K562 (cell line): ENCODE results near the gene NDRG3. TPM values are rescaled to one million over a fixed set of nuclear protein-coding genes. Genes with fewer than 3 reads are reported as not detected.

Source experiments
- ATAC-seq: fragments of 200-7000 bp; cut with Tn5 transposase; 3 replicates; pipeline ENCODE4 v1.9.1; 2020; ENCODE audit warnings: moderate library complexity
- BruUV-seq: library from RNA; stranded (reverse); fragments of 400-500 nt; replicated peaks from 2 replicates; lab custom pipeline; 2021; lab: Mats Ljungman, UMichigan
- CTCF ChIA-PET: fragments of 300-600 bp; formaldehyde crosslinking; extraction: SDS; loops from one replicate; lab custom pipeline; 2021; ENCODE audit warnings: low intra/inter-chr PET ratio; lab: Yijun Ruan, JAX
- POLR2A ChIA-PET: fragments of 300-600, 350-650 bp; sonication (Branson Sonifier 250); formaldehyde crosslinking; extraction: SDS; loops from one replicate; lab custom pipeline; 2021; ENCODE audit warnings: antibody characterized with exemption, inconsistent platforms; lab: Yijun Ruan, JAX
- DNase-seq, 4 experiments: peaks; one replicate each; pipeline versions ENCODE4 v3.0.0 to v3.0.0-alpha.2; 2011 to 2018; ENCODE audit warnings: low spot score in 3 of 4, mixed read lengths in 3 of 4; ENCODE audit errors: extremely low read depth in 1 of 4
- FAIRE-seq: peaks from 2 replicates; lab custom pipeline; 2011; peaks lifted over from hg19 to GRCh38; lab: Jason Lieb, UNC
- H2AFZ ChIP-seq: 2 replicates; pipeline ENCODE4 v1.6.0; 2011; ENCODE audit warnings: low read depth, low read length, control low read depth, inconsistent platforms
- H3K27ac ChIP-seq: fragments of 200-600 bp; 3 replicates; pipeline ENCODE4 v1.8.0; 2011; ENCODE audit warnings: low read depth, mild to moderate bottlenecking, control low read depth, inconsistent platforms, low read length, moderate library complexity, mixed read lengths; ENCODE audit errors: extremely low read depth
- H3K27me3 ChIP-seq, 2 experiments: fragments of 300-600 bp in 1 of 2; 2 replicates in 1 of 2; 3 replicates in 1 of 2; pipeline versions ENCODE4 v1.6.0 to v1.8.0; 2011; ENCODE audit warnings: inconsistent platforms in 2 of 2, low read length in 2 of 2, mild to moderate bottlenecking in 1 of 2, mixed read lengths in 1 of 2, moderate library complexity in 1 of 2; ENCODE audit not compliant: control insufficient read depth in 2 of 2, insufficient read depth in 2 of 2
- H3K36me3 ChIP-seq: fragments of 300-600 bp; 3 replicates; pipeline ENCODE4 v1.8.0; 2011; ENCODE audit warnings: mild to moderate bottlenecking, low read length, inconsistent platforms; ENCODE audit not compliant: control insufficient read depth, insufficient read depth
- H3K4me1 ChIP-seq, 2 experiments: fragments of 200-600 bp in 1 of 2; replicated peaks in 1 of 2; 2 replicates in 1 of 2; 3 replicates in 1 of 2; pipeline versions ENCODE4 v1.5.1 to v1.8.0; 2011; ENCODE audit warnings: inconsistent platforms in 2 of 2, low read length in 2 of 2, mild to moderate bottlenecking in 1 of 2, mixed read lengths in 1 of 2, moderate library complexity in 1 of 2; ENCODE audit not compliant: control insufficient read depth in 2 of 2, insufficient read depth in 2 of 2
- H3K4me2 ChIP-seq: 2 replicates; pipeline ENCODE4 v1.6.1; 2011; ENCODE audit warnings: low read length, control low read depth, inconsistent platforms, mixed read lengths; ENCODE audit not compliant: insufficient read depth
- H3K4me3 ChIP-seq: fragments of 200-600 bp; sonication (generic), shearing (Covaris generic); 2 replicates; pipeline ENCODE4 v1.5.1; 2016; ENCODE audit warnings: control low read depth, inconsistent platforms
- H3K79me2 ChIP-seq: fragments of 200-600 bp; 3 replicates; pipeline ENCODE4 v1.8.0; 2011; ENCODE audit warnings: low read length, inconsistent platforms; ENCODE audit not compliant: control insufficient read depth, insufficient read depth
- H3K9ac ChIP-seq, 2 experiments: 2 replicates each; pipeline versions ENCODE4 v1.6.0 to v1.6.1; 2011; ENCODE audit warnings: low read depth in 2 of 2, low read length in 2 of 2, control low read depth in 1 of 2, inconsistent platforms in 1 of 2, mild to moderate bottlenecking in 1 of 2, mixed read lengths in 1 of 2; ENCODE audit not compliant: insufficient read depth in 1 of 2
- H3K9me1 ChIP-seq: one replicate; pipeline ENCODE4 v1.6.0; 2011; ENCODE audit warnings: inconsistent platforms, mild to moderate bottlenecking, low read length, moderate library complexity; ENCODE audit not compliant: control insufficient read depth, insufficient read depth
- H3K9me3 ChIP-seq: replicated peaks from 2 replicates; pipeline ENCODE4 v1.5.1; 2011; ENCODE audit warnings: low read depth, low read length, inconsistent platforms; ENCODE audit not compliant: control insufficient read depth, insufficient read depth
- H4K20me1 ChIP-seq: replicated peaks from 2 replicates; pipeline ENCODE4 v1.6.1; 2011; ENCODE audit warnings: low read length, inconsistent platforms, mixed read lengths; ENCODE audit not compliant: control insufficient read depth, insufficient read depth
- BACH1 ChIP-seq: fragments of 200-800 bp; sonication (Bioruptor generic); IDR thresholded peaks from 2 replicates; pipeline ENCODE4 v1.6.1; 2016; ENCODE audit warnings: missing genetic modification characterization, missing compliant biosample characterization
- BRF2 ChIP-seq: IDR thresholded peaks from 3 replicates; pipeline ENCODE4 v1.6.1; 2011; ENCODE audit warnings: borderline replicate concordance, mild to moderate bottlenecking; ENCODE audit not compliant: insufficient read length, insufficient read depth
- CBX2 ChIP-seq: fragments of 200-600 bp; sonication (generic); IDR thresholded peaks from one replicate; pipeline ENCODE4 v1.6.1; 2012; ENCODE audit warnings: mild to moderate bottlenecking, low read length, inconsistent platforms; ENCODE audit not compliant: insufficient read depth, poor library complexity, severe bottlenecking
- HDAC6 ChIP-seq: IDR thresholded peaks from 2 replicates; pipeline ENCODE4 v1.6.1; 2012; ENCODE audit warnings: low read depth, mild to moderate bottlenecking, control low read depth, inconsistent platforms, low read length, moderate library complexity
- HES1 ChIP-seq: fragments of 450-650 bp; IDR thresholded peaks from 2 replicates; pipeline ENCODE4 v1.6.1; 2016; ENCODE audit warnings: low read depth, mild to moderate bottlenecking, moderate library complexity
- IRF9 ChIP-seq: fragments of 450-650 bp; IDR thresholded peaks from 2 replicates; pipeline ENCODE4 v1.6.1; 2016; ENCODE audit warnings: missing biosample characterization, missing genetic modification characterization
- RBFOX2 ChIP-seq: fragments of 200-400 bp; formaldehyde crosslinking; IDR thresholded peaks from 2 replicates; pipeline ENCODE4 v1.6.1; 2017; ENCODE audit warnings: low read depth, mild to moderate bottlenecking, low read length, moderate library complexity
- SIN3B ChIP-seq: fragments of 450-650 bp; IDR thresholded peaks from 2 replicates; pipeline ENCODE4 v1.6.1; 2017; ENCODE audit warnings: low read depth, mild to moderate bottlenecking, moderate library complexity
- TRIM28 ChIP-seq: fragments of 450-650 bp; IDR thresholded peaks from 2 replicates; pipeline ENCODE4 v1.6.1; 2017
- ZBTB8A ChIP-seq: fragments of 450-650 bp; IDR thresholded peaks from 2 replicates; pipeline ENCODE4 v1.6.1; 2018; ENCODE audit warnings: mild to moderate bottlenecking, moderate library complexity; ENCODE audit not compliant: partially characterized antibody
- ZKSCAN8 ChIP-seq: fragments of 200-800 bp; sonication (Bioruptor generic); IDR thresholded peaks from 2 replicates; pipeline ENCODE4 v1.6.1; 2016; ENCODE audit warnings: missing genetic modification characterization, missing compliant biosample characterization
- WGBS: fragments of 100-300 bp; shearing (Covaris generic); methylation state at CpG from one replicate; pipeline ENCODE4 v1.1.6; 2016; ENCODE audit warnings: low coverage, mixed read lengths; ENCODE audit not compliant: insufficient coverage; ENCODE audit errors: missing lambda C conversion rate; 5-methylcytosine and 5-hydroxymethylcytosine counted together
- in situ Hi-C: fragments of 300-500 bp; cut with MboI; formaldehyde crosslinking; loops from 4 replicates; pipeline ENCODE4 v1.15.0; 2018; ENCODE audit warnings: inconsistent platforms, mixed read lengths
- intact Hi-C: fragments of 100-400 bp; cut with micrococcal nuclease; formaldehyde crosslinking; loops from 2 replicates; pipeline ENCODE4 v1.14.2; 2022
- polyA plus RNA-seq, 8 experiments: library from polyadenylated mRNA; depleted of rRNA in 4 of 8; stranded (reverse) in 5 of 8; unstranded in 3 of 8; fragments of >200 nt; fragmentation: Nextera tagmentation in 2 of 8; fragmentation: Illumina TruSeq in 1 of 8; extraction: Ambion mirVana in 2 of 8; extraction: Trizol in 1 of 8; gene quantifications; 2 replicates each; pipeline versions ENCODE4 v1.2.1 to v1.2.3, GENCODE V29; 2011 to 2014; ENCODE audit warnings: inconsistent platforms in 1 of 8, missing spikeins in 1 of 8
- total RNA-seq, 7 experiments: library from RNA; depleted of rRNA in 6 of 7; stranded (reverse); fragments of >200 nt in 6 of 7; fragmentation: Illumina TruSeq in 2 of 7; extraction: Trizol in 2 of 7; gene quantifications; 2 replicates each; pipeline versions ENCODE4 v1.2.1 to v1.2.3, GENCODE V29; 2011 to 2021; ENCODE audit warnings: low replicate concordance in 1 of 7

Gene NDRG3
- total and polyA plus RNA-seq, 9 of the 15 experiments (the other 6 are each of a cell fraction or from before 2014, with no cell fraction given) = 14.6 to 39.4 (median 24.4) TPM

DNA sequence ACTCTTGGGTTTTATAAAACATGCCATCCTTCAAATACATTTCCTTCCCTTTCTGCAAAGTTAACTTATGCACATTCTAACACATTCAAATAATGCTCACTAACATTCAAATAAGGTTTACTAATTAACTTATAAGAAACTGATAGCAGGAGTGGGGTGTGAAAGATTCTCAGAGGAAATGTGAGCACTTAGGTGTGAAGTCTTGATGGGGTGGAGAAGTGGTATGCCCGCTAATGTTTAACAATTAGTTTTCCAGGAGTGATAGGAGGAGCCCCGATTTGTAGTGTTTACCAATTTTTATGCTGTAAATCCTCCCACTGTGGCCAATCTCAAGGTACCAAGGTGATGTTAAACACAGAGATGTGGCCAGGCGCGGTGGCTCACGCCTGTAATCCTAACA is 46.0 kb upstream of the NDRG3 start:
- FAIRE-seq = no peak
- WGBS = 83% methylated on average over 5 of the region's 5 CpGs

More for the DNA sequence above, 46.0 kb upstream of the NDRG3 start:
- ChIA-PET POLR2A (no interaction called here), CTCF (interaction anchor here (1.1 kb wide), 1 partner anchor 91 kb away, joined by 4 read pairs; no protein-coding TSS in a partner anchor)
- H3K4me1 ChIP-seq = peaks cover 0 to 8% of the 10 kb centered on the region in 2 experiments; a peak in 1 of 5 replicates
- in situ Hi-C loops = no loop called here
- peaks cover 64% of the 10 kb centered on the region for H3K36me3 ChIP-seq
- H3K9me1 ChIP-seq = no peaks in the 10 kb centered on the region
- H3K27ac ChIP-seq = no peak overlapping the region
- ATAC-seq (no peak), DNase-seq (no peak)
- no peak overlapping the region for H2AFZ ChIP-seq
- no peaks in the 10 kb centered on the region for H4K20me1 ChIP-seq
- TF ChIP-seq ZBTB8A (no peak), HDAC6 (no peak), BRF2 (no peak), CBX2 (no peak), RBFOX2 (no peak), ZKSCAN8 (CRISPR knock-in tag) (no peak), IRF9 (tag) (no peak), SIN3B (no peak), TRIM28 (no peak), HES1 (no peak), BACH1 (tag) (no peak)
- H3K9ac ChIP-seq = no peak overlapping the region
- H3K9me3 ChIP-seq = no peaks in the 10 kb centered on the region
- BruUV-seq = no TSS peak
- intact Hi-C loops = no loop called here
- no peak overlapping the region for H3K4me2 ChIP-seq
- H3K79me2 ChIP-seq = no peaks in the 10 kb centered on the region
- H3K4me3 ChIP-seq = no peak overlapping the region
- no peaks in the 10 kb centered on the region for H3K27me3 ChIP-seq
